B cell (primary cell): ENCODE data around the gene CCNH. TPM values are rescaled to one million over a fixed set of nuclear protein-coding genes. Genes with fewer than 3 reads are reported as not detected.
A peak's percentile ranks its signal among the peaks of the same experiment; 100 is the strongest.

Experiments used
- ATAC-seq: fragments of 200-7000 bp; cut with Tn5 transposase; one replicate; pipeline ENCODE4 v1.10.0; 2021; ENCODE audit warnings: low read depth, mild to moderate bottlenecking, moderate number of reproducible peaks, moderate library complexity
- CTCF ChIA-PET: fragments of 350-600 bp; sonication (Branson Sonifier 250); formaldehyde crosslinking; loops from one replicate; lab custom pipeline; 2021; ENCODE audit warnings: antibody characterized with exemption, inconsistent platforms; lab: Charles Lee
- POLR2A ChIA-PET: fragments of 350-600 bp; sonication (Branson Sonifier 250); formaldehyde crosslinking; loops from one replicate; lab custom pipeline; 2021; ENCODE audit warnings: antibody characterized with exemption; lab: Charles Lee
- DNase-seq: peaks from one replicate; pipeline ENCODE4 v3.0.0; 2013
- H2AFZ ChIP-seq: 2 replicates; pipeline ENCODE4 v1.6.1; 2012; ENCODE audit warnings: mild to moderate bottlenecking, low read depth, low read length; ENCODE audit not compliant: insufficient read depth, poor library complexity, severe bottlenecking
- H3K27ac ChIP-seq, 2 donors: 1 replicate in 1 of 2; 2 replicates in 1 of 2; pipeline ENCODE4 v1.5.1; 2012 to 2013; ENCODE audit warnings: low read length in 2 of 2, mild to moderate bottlenecking in 2 of 2, moderate library complexity in 1 of 2
- H3K27me3 ChIP-seq, 4 experiments: fragments of 200-600 bp in 1 of 4; sonication (generic) in 1 of 4; replicated peaks in 1 of 4; 1 replicate in 2 of 4; 2 replicates in 2 of 4; pipeline versions ENCODE4 v1.6.1 to v1.7.0; 2013 to 2016; ENCODE audit warnings: low read length in 3 of 4, mild to moderate bottlenecking in 2 of 4, mixed read lengths in 1 of 4, moderate library complexity in 1 of 4; ENCODE audit not compliant: insufficient read depth in 4 of 4, control insufficient read depth in 3 of 4; ENCODE audit errors: control extremely low read depth in 1 of 4
- H3K36me3 ChIP-seq, 2 experiments: replicated peaks in 1 of 2; 1 replicate in 1 of 2; 2 replicates in 1 of 2; pipeline versions ENCODE4 v1.6.1 to v1.7.1; 2013; ENCODE audit warnings: low read length in 1 of 2; ENCODE audit not compliant: insufficient read depth in 2 of 2, control insufficient read depth in 1 of 2; ENCODE audit errors: control extremely low read depth in 1 of 2, extremely low read depth in 1 of 2
- H3K4me1 ChIP-seq, 2 donors: fragments of 200-600 bp in 1 of 2; sonication (generic) in 1 of 2; 1 replicate in 1 of 2; 2 replicates in 1 of 2; pipeline versions ENCODE4 v1.5.1 to v1.6.1; 2013 to 2017; ENCODE audit warnings: low read length in 2 of 2; ENCODE audit not compliant: control insufficient read depth in 2 of 2, insufficient read depth in 2 of 2
- H3K4me2 ChIP-seq: replicated peaks from 2 replicates; pipeline ENCODE3; 2012; ENCODE audit warnings: mild to moderate bottlenecking, low read depth, low read length; ENCODE audit not compliant: poor library complexity, severe bottlenecking
- H3K4me3 ChIP-seq, 5 experiments: fragments of 200-600 bp in 1 of 5; sonication (generic) in 1 of 5; 1 replicate in 3 of 5; 2 replicates in 2 of 5; pipeline versions ENCODE4 v1.5.1 to v1.7.0; 2011 to 2016; ENCODE audit warnings: low read length in 4 of 5, mild to moderate bottlenecking in 4 of 5, low read depth in 2 of 5, control low read depth in 1 of 5, moderate library complexity in 1 of 5; ENCODE audit not compliant: insufficient read depth in 1 of 5; ENCODE audit errors: control extremely low read depth in 1 of 5, extremely low read depth in 1 of 5
- H3K79me2 ChIP-seq: fragments of 200-600 bp; sonication (generic); one replicate; pipeline ENCODE4 v1.6.0; 2016; ENCODE audit warnings: low read length; ENCODE audit not compliant: control insufficient read depth, insufficient read depth
- H3K9ac ChIP-seq: fragments of 200-600 bp; sonication (generic); 2 replicates; pipeline ENCODE4 v1.6.1; 2017; ENCODE audit warnings: mild to moderate bottlenecking, low read length, moderate library complexity
- H3K9me3 ChIP-seq, 3 donors: one replicate each; pipeline versions ENCODE4 v1.6.1 to v1.7.1; 2013; ENCODE audit warnings: low read length in 2 of 3; ENCODE audit not compliant: control insufficient read depth in 2 of 3, insufficient read depth in 1 of 3; ENCODE audit errors: control extremely low read depth in 1 of 3
- H4K20me1 ChIP-seq: 2 replicates; pipeline ENCODE4 v1.6.0; 2012; ENCODE audit warnings: mild to moderate bottlenecking, low read length; ENCODE audit not compliant: insufficient read depth, control insufficient read depth, poor library complexity, severe bottlenecking
- H3K27ac Mint-ChIP-seq: one replicate; pipeline ENCODE4 v1.8.0; 2021; ENCODE audit warnings: mixed read lengths
- H3K27me3 Mint-ChIP-seq: one replicate; pipeline ENCODE4 v1.8.0; 2021; ENCODE audit warnings: mixed read lengths
- H3K4me1 Mint-ChIP-seq: one replicate; pipeline ENCODE4 v1.8.0; 2021; ENCODE audit warnings: mixed read lengths
- H3K4me3 Mint-ChIP-seq: one replicate; pipeline ENCODE4 v1.8.0; 2021; ENCODE audit warnings: mixed read lengths
- H3K9me3 Mint-ChIP-seq: one replicate; pipeline ENCODE4 v1.8.0; 2022; ENCODE audit warnings: mixed read lengths; ENCODE audit not compliant: insufficient read depth
- EZH2 ChIP-seq: IDR thresholded peaks from 2 replicates; pipeline ENCODE4 v1.6.1; 2012; ENCODE audit warnings: borderline replicate concordance, low read depth, mild to moderate bottlenecking, moderate library complexity, low read length; ENCODE audit not compliant: insufficient read depth, poor library complexity, severe bottlenecking
- WGBS: methylation state at CpG from one replicate; pipeline ENCODE4 v1.1.5; 2013; ENCODE audit warnings: missing lambda C conversion rate; ENCODE audit not compliant: insufficient coverage; 5-methylcytosine and 5-hydroxymethylcytosine counted together
- intact Hi-C: fragments of 100-400 bp; cut with micrococcal nuclease; formaldehyde crosslinking; loops from one replicate; pipeline ENCODE4 v1.10.0; 2022
- polyA plus RNA-seq: library from polyadenylated mRNA; depleted of rRNA; stranded (reverse); fragments of >200 nt; gene quantifications from 2 replicates; pipeline ENCODE4 v1.2.3, GENCODE V29; 2012
- total RNA-seq, 2 donors: library from RNA; stranded (reverse); fragments of 120-200 nt in 1 of 2; gene quantifications; 1 replicate in 1 of 2; 2 replicates in 1 of 2; pipeline versions ENCODE4 v1.2.3 to v1.2.4, GENCODE V29; 2013 to 2022
- TF ChIP-seq, protein P1 (sequence below): fragments of 200-600 bp; IDR thresholded peaks from one replicate; pipeline ENCODE4 v1.8.0; 2022; ENCODE audit warnings: antibody characterized with exemption, mild to moderate bottlenecking

Gene CCNH
- total and polyA plus RNA-seq, 2 donors (not counting 1 experiment from before 2014, with no cell fraction given): 59.2 to 120 TPM

GRCh38 chr5:87411586-87411972, 1.2 kb downstream of the CCNH start:
- POLR2A ChIA-PET: interaction anchor here (1.2 kb wide), 1 partner anchor 12 kb away, joined by 5 read pairs; no protein-coding TSS in a partner anchor
- peaks cover 30% of the 10 kb centered on the region for H3K4me1 Mint-ChIP-seq
- ATAC-seq: no peak
- H3K27me3 ChIP-seq: no peaks in the 10 kb centered on the region
- no peaks in the 10 kb centered on the region for H3K27me3 Mint-ChIP-seq
- 7% methylated on average over 2 of the region's 5 CpGs for WGBS
- peak overlapping the region; percentile 86 for H2AFZ ChIP-seq
- H3K27ac Mint-ChIP-seq: peak overlapping the region; percentile 93
- peaks cover 13 to 20% of the 10 kb centered on the region in 2 donors for H3K4me1 ChIP-seq
- peak overlapping the region; percentile 81 for H3K4me2 ChIP-seq
- peaks cover 21% of the 10 kb centered on the region for H3K79me2 ChIP-seq
- H3K27ac ChIP-seq: peak overlapping the region; percentile 89 to 96
- no peak for DNase-seq
- H3K9ac ChIP-seq: peak overlapping the region; percentile 92
- H3K4me3 Mint-ChIP-seq: peak overlapping the region; percentile 93
- no peaks in the 10 kb centered on the region for H3K9me3 ChIP-seq
- TF ChIP-seq, protein P1, sequence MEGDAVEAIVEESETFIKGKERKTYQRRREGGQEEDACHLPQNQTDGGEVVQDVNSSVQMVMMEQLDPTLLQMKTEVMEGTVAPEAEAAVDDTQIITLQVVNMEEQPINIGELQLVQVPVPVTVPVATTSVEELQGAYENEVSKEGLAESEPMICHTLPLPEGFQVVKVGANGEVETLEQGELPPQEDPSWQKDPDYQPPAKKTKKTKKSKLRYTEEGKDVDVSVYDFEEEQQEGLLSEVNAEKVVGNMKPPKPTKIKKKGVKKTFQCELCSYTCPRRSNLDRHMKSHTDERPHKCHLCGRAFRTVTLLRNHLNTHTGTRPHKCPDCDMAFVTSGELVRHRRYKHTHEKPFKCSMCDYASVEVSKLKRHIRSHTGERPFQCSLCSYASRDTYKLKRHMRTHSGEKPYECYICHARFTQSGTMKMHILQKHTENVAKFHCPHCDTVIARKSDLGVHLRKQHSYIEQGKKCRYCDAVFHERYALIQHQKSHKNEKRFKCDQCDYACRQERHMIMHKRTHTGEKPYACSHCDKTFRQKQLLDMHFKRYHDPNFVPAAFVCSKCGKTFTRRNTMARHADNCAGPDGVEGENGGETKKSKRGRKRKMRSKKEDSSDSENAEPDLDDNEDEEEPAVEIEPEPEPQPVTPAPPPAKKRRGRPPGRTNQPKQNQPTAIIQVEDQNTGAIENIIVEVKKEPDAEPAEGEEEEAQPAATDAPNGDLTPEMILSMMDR: no peak
- no peak for TF ChIP-seq EZH2
- intact Hi-C loops: loop anchor here (10.0 kb wide), 1 partner anchor 1263 kb away; no protein-coding TSS in a partner anchor
- no peaks in the 10 kb centered on the region for H3K9me3 Mint-ChIP-seq
- peak overlapping the region; percentile 76 to 100 (median 84) for H3K4me3 ChIP-seq
- CTCF ChIA-PET: interaction anchor here (1.0 to 3.1 kb wide), 2 partner anchors 11 to 14 kb away, joined by 3 to 20 read pairs; no protein-coding TSS in a partner anchor
- H4K20me1 ChIP-seq: no peaks in the 10 kb centered on the region
- H3K36me3 ChIP-seq: peaks cover 2 to 28% of the 10 kb centered on the region in 2 experiments

- no peak overlapping the region for H3K4me3 ChIP-seq
- intact Hi-C loops: loop anchor here (10.0 kb wide), 1 partner anchor 1264 kb away; no protein-coding TSS in a partner anchor
- no peaks in the 10 kb centered on the region for H3K9me3 ChIP-seq
- WGBS: no CpG with 5 or more reads among the region's 1 CpG
- H3K4me1 ChIP-seq: peaks cover 13 to 20% of the 10 kb centered on the region in 2 donors
- Mint-ChIP-seq H3K4me3 (peak overlapping the region; percentile 81), H3K27ac (peak overlapping the region; percentile 78), H3K9me3 (no peaks in the 10 kb centered on the region), H3K27me3 (no peaks in the 10 kb centered on the region), H3K4me1 (peaks cover 33% of the 10 kb centered on the region)
- peaks cover 2 to 35% of the 10 kb centered on the region in 2 experiments for H3K36me3 ChIP-seq
- peak overlapping the region in 1 of 2 donors; percentile 96 for H3K27ac ChIP-seq
- H4K20me1 ChIP-seq: no peaks in the 10 kb centered on the region
- CTCF ChIA-PET: interaction anchor here (1.0 to 3.1 kb wide), 4 partner anchors 10 to 341 kb away, joined by 3 to 20 read pairs (median 3); no protein-coding TSS in a partner anchor
- DNase-seq (no peak), ATAC-seq (no peak)
- peak overlapping the region; percentile 81 for H3K4me2 ChIP-seq
- POLR2A ChIA-PET: interaction anchor here (1.2 kb wide), 1 partner anchor 11 kb away, joined by 5 read pairs; no protein-coding TSS in a partner anchor
- H3K79me2 ChIP-seq: peaks cover 21% of the 10 kb centered on the region
- no peaks in the 10 kb centered on the region for H3K27me3 ChIP-seq
- H2AFZ ChIP-seq: no peak overlapping the region
- H3K9ac ChIP-seq: peak overlapping the region; percentile 92
- TF ChIP-seq, protein P1: no peak
- TF ChIP-seq EZH2: no peak
Measured at GRCh38 chr5:87410931-87411330, 1.8 kb downstream of the CCNH start.
